C4-2B (cell line): ENCODE measurements around the gene ERC1.
A peak's percentile ranks its signal among the peaks of the same experiment; 100 is the strongest.

Experiments
- H3K27ac ChIP-seq: fragments of 450-650 bp; 2 replicates; pipeline ENCODE4 v1.5.1; 2017
- CTCF ChIP-seq: fragments of 450-650 bp; conservative IDR thresholded peaks from 2 replicates; pipeline ENCODE4 v1.5.1; 2017; ENCODE audit warnings: mild to moderate bottlenecking
- ZFX ChIP-seq: fragments of 450-650 bp; IDR thresholded peaks from 2 replicates; pipeline ENCODE4 v1.6.1; 2017

Gene ERC1

GRCh38 chr12:1493781-1494565 lies 502.9 kb downstream of the ERC1 start:
- H3K27ac ChIP-seq: no peak overlapping the region
- TF ChIP-seq CTCF: no peak
- no peak for TF ChIP-seq ZFX

GRCh38 chr12:1494856-1495255 lies 503.8 kb downstream of the ERC1 start:
- H3K27ac ChIP-seq: no peak overlapping the region
- TF ChIP-seq CTCF: no peak
- TF ChIP-seq ZFX: no peak

GRCh38 chr12:1496162-1496900 lies 505.3 kb downstream of the ERC1 start:
- peak overlapping the region; percentile 6; the same call in 1 of the 2 replicates for H3K27ac ChIP-seq
- TF ChIP-seq CTCF: no peak
- TF ChIP-seq ZFX: no peak

GRCh38 chr12:1497161-1497560 lies 506.1 kb downstream of the ERC1 start:
- H3K27ac ChIP-seq: no peak overlapping the region
- TF ChIP-seq ZFX (no peak), CTCF (no peak)

- no peak for TF ChIP-seq ZFX
- TF ChIP-seq CTCF: no peak
- no peak overlapping the region for H3K27ac ChIP-seq
These were observed 507.2 kb downstream of the ERC1 start for GRCh38 chr12:1498199-1498740.

GRCh38 chr12:1499351-1499750 lies 508.3 kb downstream of the ERC1 start:
- H3K27ac ChIP-seq: no peak overlapping the region; the same call in 1 of the 2 replicates
- TF ChIP-seq CTCF (no peak), ZFX (no peak)
